ENCODE data around the gene GPHN.

Gene GPHN

GRCh38 chr14:66850258-66850888 lies 342.4 kb downstream of the GPHN start:
- TF ChIP-seq EZH2 (IDR thresholded peaks at IDR 0.05; ENCODE audit: borderline replicate concordance, low read length) (no peak), CTCF (IDR thresholded peaks at IDR 0.05; ENCODE audit: low read length) (no peak)
- Histone ChIP-seq H3K4me3 (ENCODE audit: low read depth, low read length, poor library complexity, severe bottlenecking) (no peak overlapping the region), H3K27me3 (ENCODE audit: insufficient read depth, low read length) (no peaks in the 10 kb centered on the region), H3K9me2 (ENCODE audit: low read depth, low read length) (no peaks in the 10 kb centered on the region), H3K4me2 (ENCODE audit: low read length) (no peak overlapping the region), H3K9me3 (ENCODE audit: low read length) (no peaks in the 10 kb centered on the region), H3F3A (ENCODE audit: insufficient read depth, low read length) (no peaks in the 10 kb centered on the region), H2AFZ (ENCODE audit: low read length) (no peak overlapping the region), H3K36me3 (ENCODE audit: insufficient read depth, low read length) (no peaks in the 10 kb centered on the region), H3K4me1 (ENCODE audit: insufficient read depth, low read length, severe bottlenecking) (no peaks in the 10 kb centered on the region), H4K20me1 (ENCODE audit: insufficient read depth, low read length) (no peaks in the 10 kb centered on the region), H3K9ac (ENCODE audit: low read length) (no peak overlapping the region), H3K27ac (ENCODE audit: low read depth, low read length, poor library complexity, severe bottlenecking) (no peak overlapping the region), H3K79me2 (ENCODE audit: insufficient read depth, low read length) (no peaks in the 10 kb centered on the region)

DNA sequence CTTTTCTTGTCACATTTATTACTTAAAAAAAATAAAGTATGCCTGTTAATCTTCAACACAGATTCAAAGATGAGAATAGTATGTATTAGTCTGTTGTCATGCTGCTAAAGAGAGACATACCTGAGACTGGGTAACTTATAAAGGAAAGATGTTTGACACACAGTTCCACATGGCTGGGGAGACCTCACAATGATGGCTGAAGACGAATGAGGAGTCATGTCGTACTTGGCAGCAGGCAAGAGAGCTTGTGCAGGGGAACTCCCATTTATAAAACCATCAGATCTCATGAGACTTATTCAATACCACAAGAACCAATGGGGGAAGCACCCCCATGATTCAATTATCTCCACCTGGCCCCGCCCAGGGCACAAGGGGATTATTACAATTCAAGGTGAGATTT lies 345.4 kb downstream of the GPHN start:
- Histone ChIP-seq H3K9ac (ENCODE audit: low read length) (no peak overlapping the region), H3K79me2 (ENCODE audit: insufficient read depth, low read length) (no peaks in the 10 kb centered on the region), H3K27ac (ENCODE audit: low read depth, low read length, poor library complexity, severe bottlenecking) (no peak overlapping the region), H3K27me3 (ENCODE audit: insufficient read depth, low read length) (no peaks in the 10 kb centered on the region), H3K9me2 (ENCODE audit: low read depth, low read length) (no peaks in the 10 kb centered on the region), H4K20me1 (ENCODE audit: insufficient read depth, low read length) (no peaks in the 10 kb centered on the region), H3F3A (ENCODE audit: insufficient read depth, low read length) (no peaks in the 10 kb centered on the region), H3K9me3 (ENCODE audit: low read length) (no peaks in the 10 kb centered on the region), H3K4me1 (ENCODE audit: insufficient read depth, low read length, severe bottlenecking) (no peaks in the 10 kb centered on the region), H3K4me3 (ENCODE audit: low read depth, low read length, poor library complexity, severe bottlenecking) (no peak overlapping the region), H3K4me2 (ENCODE audit: low read length) (no peak overlapping the region), H2AFZ (ENCODE audit: low read length) (no peak overlapping the region), H3K36me3 (ENCODE audit: insufficient read depth, low read length) (no peaks in the 10 kb centered on the region)
- TF ChIP-seq CTCF (IDR thresholded peaks at IDR 0.05; ENCODE audit: low read length) (no peak), EZH2 (IDR thresholded peaks at IDR 0.05; ENCODE audit: borderline replicate concordance, low read length) (no peak)

GRCh38 chr14:66857867-66858266 lies 349.9 kb downstream of the GPHN start:
- Histone ChIP-seq H3K9me3 (ENCODE audit: low read length) (no peaks in the 10 kb centered on the region), H2AFZ (ENCODE audit: low read length) (no peak overlapping the region), H3K4me3 (ENCODE audit: low read depth, low read length, poor library complexity, severe bottlenecking) (no peak overlapping the region), H3K9me2 (ENCODE audit: low read depth, low read length) (no peaks in the 10 kb centered on the region), H3K9ac (ENCODE audit: low read length) (no peak overlapping the region), H3K4me2 (ENCODE audit: low read length) (no peak overlapping the region), H3K36me3 (ENCODE audit: insufficient read depth, low read length) (no peaks in the 10 kb centered on the region), H3F3A (ENCODE audit: insufficient read depth, low read length) (no peaks in the 10 kb centered on the region), H3K27ac (ENCODE audit: low read depth, low read length, poor library complexity, severe bottlenecking) (no peak overlapping the region), H3K27me3 (ENCODE audit: insufficient read depth, low read length) (no peaks in the 10 kb centered on the region), H4K20me1 (ENCODE audit: insufficient read depth, low read length) (no peaks in the 10 kb centered on the region), H3K79me2 (ENCODE audit: insufficient read depth, low read length) (no peaks in the 10 kb centered on the region), H3K4me1 (ENCODE audit: insufficient read depth, low read length, severe bottlenecking) (no peaks in the 10 kb centered on the region)
- TF ChIP-seq EZH2 (IDR thresholded peaks at IDR 0.05; ENCODE audit: borderline replicate concordance, low read length) (no peak), CTCF (IDR thresholded peaks at IDR 0.05; ENCODE audit: low read length) (no peak)
